Suprapubic skin (tissue), 4 donors: ENCODE data around the gene C18orf63.
A peak's percentile ranks its signal among the peaks of the same experiment; 100 is the strongest.

Experiments used
- POLR2A ChIP-seq, 2 donors: fragments of 450-650 bp; IDR thresholded peaks; one replicate each; pipeline ENCODE4 v1.6.1; 2017; ENCODE audit warnings: antibody characterized with exemption in 2 of 2, mild to moderate bottlenecking in 2 of 2, moderate library complexity in 2 of 2
- POLR2AphosphoS5 ChIP-seq, 3 donors: sonication (generic); formaldehyde crosslinking; IDR thresholded peaks; one replicate each; pipeline ENCODE4 v1.6.1; 2017; ENCODE audit warnings: antibody characterized with exemption in 3 of 3
- TF ChIP-seq, protein P1 (sequence below), 2 donors: fragments of 200-600 bp in 1 of 2; fragments of 450-650 bp in 1 of 2; sonication (generic) in 1 of 2; IDR thresholded peaks; one replicate each; pipeline ENCODE4 v1.5.1; 2016 to 2019; ENCODE audit warnings: antibody characterized with exemption in 2 of 2, mild to moderate bottlenecking in 1 of 2, moderate library complexity in 1 of 2

DNA sequence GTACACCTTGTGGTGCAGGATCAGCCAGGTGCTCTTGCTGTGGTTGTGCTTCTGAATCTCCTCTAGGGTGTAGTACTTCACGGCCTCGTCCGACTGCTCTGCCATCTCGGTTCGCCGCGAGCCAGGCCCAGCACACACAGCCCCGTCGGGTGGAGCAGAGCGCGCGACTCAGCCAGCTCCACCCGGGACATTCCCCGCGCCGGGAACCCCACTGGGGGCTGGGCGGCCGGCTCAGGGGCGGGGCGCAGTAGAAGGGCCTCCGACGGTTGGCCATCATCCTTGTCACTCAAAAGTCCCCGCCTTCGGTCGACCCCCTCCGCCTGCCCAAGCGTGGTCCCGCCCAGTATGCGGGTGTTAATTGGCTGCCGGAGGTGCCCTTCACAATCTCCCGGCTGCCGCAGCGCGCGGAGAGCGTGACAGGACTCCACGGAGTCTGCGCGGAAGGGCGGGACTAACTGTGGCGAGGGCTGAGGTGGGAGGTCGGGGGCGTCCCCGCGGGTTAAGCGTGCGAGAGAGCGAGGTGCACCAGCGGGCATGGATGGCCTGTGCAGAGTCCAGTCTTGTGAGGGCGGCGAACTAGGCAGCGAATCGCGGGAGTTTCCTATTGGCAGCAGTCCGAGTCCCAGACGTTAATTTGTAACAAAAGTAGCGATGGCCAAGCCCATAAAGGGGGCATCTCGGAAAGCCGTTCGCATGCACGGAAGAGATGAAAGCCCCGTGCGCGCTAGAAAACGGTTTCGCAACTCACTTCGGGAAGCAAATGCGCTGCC is 23.7 kb upstream of the C18orf63 start, which contains the start of gene CYB5A:
- TF ChIP-seq, protein P1, sequence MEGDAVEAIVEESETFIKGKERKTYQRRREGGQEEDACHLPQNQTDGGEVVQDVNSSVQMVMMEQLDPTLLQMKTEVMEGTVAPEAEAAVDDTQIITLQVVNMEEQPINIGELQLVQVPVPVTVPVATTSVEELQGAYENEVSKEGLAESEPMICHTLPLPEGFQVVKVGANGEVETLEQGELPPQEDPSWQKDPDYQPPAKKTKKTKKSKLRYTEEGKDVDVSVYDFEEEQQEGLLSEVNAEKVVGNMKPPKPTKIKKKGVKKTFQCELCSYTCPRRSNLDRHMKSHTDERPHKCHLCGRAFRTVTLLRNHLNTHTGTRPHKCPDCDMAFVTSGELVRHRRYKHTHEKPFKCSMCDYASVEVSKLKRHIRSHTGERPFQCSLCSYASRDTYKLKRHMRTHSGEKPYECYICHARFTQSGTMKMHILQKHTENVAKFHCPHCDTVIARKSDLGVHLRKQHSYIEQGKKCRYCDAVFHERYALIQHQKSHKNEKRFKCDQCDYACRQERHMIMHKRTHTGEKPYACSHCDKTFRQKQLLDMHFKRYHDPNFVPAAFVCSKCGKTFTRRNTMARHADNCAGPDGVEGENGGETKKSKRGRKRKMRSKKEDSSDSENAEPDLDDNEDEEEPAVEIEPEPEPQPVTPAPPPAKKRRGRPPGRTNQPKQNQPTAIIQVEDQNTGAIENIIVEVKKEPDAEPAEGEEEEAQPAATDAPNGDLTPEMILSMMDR (IDR thresholded peaks at IDR 0.05) = no peak
- peak in 1 of 3 donors; percentile 70 for TF ChIP-seq POLR2AphosphoS5 (IDR thresholded peaks at IDR 0.05)
- peak in 1 of 2 donors; percentile 38 for TF ChIP-seq POLR2A (IDR thresholded peaks at IDR 0.05)
